HUDEP-2 (cell line): ENCODE measurements around the gene HAO2.
"Not testable (repeated sequence)": the region's sequence is repeated elsewhere in the genome, so short reads cannot be mapped to it uniquely, and the experiment has no call there.

Experiments
- DNase-seq, 76 experiments: peaks; one replicate each; lab custom pipeline; 2025; ENCODE audit not compliant: unreplicated experiment in 76 of 76; lab: John Stamatoyannopoulos, UW

Gene HAO2

DNA sequence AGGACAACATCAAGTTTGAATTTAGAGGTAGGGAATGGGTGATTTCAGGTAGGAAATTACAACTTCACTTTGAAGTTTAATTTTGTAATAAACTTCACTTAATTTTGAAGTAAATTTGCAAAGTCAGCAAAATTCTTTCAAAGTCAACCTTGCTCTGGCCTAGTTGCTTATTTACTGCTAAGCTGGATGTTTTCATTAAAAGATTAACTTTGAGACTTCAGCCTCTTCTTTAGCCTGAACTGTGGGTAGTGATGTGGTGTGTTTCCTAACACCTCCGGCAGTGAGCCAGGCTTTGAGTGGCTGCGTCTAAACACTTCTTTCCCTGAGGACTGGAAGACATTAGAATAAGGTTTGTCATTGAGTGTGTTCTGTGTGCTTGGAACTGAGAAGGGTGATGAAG, at the start of gene HAO2:
HAO2 (plus strand) TSS at position 232 of the 400 bp plus-strand sequence. CDS start 12,301 bp downstream, outside the sequence.
- no peak for DNase-seq

DNA sequence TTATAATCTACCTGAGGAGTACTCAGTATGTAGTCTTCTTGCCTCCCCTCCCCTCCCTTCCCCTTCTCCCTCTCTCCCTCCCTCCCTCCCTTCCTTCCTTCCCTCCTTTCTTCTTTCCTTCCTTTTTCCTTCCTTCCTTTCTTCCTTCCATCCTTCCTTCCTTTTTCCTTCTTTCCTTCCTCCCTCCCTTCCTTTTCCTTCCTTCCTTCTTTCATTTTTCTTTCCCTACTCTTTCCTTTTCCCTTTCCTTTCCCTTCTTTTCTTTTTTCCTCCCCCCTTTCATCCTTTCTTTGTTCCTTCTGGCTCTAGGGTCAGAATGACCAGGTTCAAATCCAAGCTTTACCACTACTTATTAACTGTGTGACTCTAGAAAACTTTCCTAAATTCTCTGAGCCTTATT, 48.5 kb upstream of the HAO2 start:
- DNase-seq: no peak

DNA sequence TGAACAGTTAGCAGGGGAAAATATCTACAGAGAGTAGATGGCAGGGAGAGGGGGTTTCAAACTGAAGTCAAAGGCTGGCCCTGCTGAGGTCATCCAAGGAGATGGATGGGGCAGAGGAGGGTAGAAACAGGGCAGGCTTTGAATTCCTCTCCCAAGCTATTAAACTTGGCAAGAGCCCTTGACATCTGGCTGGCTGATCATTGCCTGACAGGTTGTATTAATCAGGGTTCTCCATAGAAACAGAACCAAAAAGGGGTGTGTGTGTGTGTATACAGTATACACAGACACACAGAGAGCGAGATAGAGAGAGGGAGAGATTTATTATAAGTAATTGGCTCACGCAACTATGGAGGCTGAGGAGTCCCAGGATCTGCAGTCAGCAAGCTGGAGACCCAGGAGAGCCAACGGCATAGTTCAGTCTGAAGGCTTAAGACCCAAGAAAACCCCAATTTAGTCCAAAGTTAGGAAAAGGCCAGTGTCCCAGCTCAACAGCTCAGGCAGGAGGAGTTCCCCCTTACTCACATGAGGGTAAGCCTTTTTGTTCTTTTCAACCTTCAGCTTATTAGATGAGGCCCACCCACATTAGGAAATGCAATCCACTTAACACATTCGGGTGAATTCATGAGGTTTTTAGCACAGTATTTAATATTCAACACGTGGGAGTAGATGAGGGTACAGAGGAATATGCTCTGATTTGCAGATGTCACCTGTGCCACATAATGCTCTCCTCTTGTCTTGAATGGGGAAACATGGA, 46.7 kb upstream of the HAO2 start:
- no peak for DNase-seq

DNA sequence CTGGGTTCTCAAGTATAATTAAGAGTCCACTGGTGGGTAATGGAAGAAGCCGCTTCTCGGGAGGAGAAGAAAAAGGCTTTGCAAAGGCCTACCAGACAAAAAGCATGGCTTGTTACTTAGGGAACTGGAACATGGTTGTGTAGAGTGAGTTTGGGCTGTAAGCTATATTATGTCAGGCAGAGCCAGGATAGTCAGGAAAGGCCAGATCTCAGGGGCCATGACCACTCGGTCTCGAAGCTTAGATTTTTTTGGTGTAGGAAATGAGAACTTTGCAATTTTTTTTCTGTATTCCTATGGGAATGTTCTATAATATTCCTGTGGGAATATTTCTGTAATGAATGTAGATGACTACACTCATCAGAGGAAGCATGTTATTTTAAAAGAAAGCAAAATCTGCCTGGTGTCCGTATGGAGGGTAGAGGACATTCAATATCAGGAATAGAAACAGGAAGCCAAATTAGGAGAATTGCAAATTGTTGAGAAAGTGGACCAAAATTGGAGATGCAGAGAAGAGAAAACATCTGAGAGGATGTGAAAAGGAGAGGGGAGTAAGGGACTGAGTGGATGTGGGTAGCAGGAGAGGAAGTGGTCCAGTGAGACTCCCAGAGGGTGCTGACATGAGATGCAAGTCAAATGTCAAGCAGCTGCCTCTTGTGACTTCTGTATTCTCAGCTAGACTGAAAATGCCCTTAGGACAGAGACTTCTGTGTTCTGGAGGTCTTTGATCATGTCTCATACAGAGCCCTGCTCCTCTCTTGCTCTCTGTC, 45.2 kb upstream of the HAO2 start:
- DNase-seq: no peak

GRCh38 chr1:119324198-119324597, 44.4 kb upstream of the HAO2 start:
- DNase-seq: no peak

DNA sequence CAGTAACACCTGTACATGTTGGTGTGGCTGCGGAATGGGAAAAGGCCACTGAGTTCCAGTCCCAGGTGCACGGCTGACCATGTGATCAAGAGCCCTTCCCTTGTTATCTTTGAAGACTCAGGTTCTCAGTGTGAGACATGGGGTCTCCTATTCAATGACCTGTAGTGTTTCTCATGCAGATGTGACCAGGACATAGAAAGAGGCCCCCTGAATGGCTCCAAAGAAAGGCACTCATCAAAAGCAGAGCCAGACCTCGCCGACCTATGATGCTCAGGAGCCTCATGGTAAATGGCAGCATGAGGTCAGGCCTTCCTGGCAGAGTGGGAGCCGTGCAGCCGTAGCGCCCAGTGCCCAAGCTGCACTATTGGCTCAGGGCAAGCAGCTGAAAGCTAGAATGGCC, 42.3 kb upstream of the HAO2 start:
- no peak for DNase-seq

- no peak for DNase-seq
Observed at GRCh38 chr1:119327094-119327449, 41.5 kb upstream of the HAO2 start.

DNA sequence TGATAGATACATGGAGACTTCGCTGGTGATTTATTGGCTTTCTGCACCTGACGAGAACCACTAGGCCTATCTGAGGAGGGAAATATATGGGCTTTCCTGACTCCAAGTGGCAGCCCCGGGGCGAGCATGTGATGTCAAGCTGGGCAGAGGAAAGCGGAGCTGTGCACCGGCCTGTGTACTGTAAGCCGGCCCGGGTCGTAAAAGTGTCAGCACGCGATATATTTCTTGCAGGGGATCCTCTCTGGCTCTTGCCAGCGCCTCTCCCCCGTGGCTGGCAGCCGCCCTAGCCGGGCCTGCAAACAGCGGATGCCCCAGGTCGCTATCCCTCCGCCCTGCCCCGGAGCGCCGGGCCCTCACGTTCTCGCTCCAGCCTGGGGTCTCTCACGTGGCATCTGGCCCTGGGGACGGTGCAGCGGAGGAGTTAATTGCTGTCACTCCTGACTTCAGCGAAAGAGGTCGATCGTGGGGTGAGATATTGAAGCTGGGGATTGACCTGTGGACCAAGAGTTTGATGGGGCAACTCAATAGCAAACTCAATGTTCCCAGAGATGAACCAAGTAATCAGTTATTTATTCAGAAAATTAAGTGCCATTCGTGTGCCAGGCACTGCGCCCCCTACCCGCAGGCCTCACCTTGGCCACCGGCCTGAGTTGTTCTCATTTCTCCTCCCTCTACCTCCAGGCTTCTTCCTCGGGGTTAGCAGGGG, 41.0 kb upstream of the HAO2 start:
- DNase-seq: no peak

GRCh38 chr1:119329541-119330461, 38.8 kb upstream of the HAO2 start:
- DNase-seq: no peak

DNA sequence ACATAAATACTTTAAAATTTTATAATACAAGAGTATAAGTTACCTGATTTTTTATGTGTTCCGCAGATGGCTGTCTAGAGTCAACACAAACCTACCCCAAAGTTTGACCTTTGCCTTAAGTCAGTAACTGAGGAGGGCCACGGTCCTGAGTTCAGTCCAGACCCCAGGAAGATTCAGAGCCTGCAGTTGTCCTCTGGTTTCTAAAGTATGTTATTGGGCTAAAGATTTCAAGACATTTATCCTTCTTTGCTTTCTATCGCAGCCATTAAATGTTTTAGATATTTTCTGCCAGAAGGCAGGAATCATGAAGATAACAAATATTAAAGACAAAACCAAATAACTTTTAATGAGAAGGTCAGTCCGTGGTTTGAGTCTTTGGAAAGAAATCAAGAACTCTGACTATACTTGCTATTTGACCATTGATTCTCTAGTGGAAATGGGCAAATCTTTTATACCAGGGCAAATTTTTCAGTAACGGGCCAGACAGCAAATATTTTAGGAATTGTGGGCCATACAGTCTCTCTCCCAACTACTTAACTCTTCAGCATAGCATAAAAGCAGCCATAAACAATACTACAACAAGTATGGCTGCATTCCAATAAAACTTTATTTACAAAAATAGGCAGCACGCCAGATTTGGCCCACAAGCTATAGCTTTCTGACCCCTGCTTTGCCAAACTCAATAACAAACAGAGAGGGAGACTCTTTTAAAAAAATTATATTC, 38.0 kb upstream of the HAO2 start:
- no peak for DNase-seq

GRCh38 chr1:119331190-119331515, 37.4 kb upstream of the HAO2 start:
- DNase-seq: no peak

DNA sequence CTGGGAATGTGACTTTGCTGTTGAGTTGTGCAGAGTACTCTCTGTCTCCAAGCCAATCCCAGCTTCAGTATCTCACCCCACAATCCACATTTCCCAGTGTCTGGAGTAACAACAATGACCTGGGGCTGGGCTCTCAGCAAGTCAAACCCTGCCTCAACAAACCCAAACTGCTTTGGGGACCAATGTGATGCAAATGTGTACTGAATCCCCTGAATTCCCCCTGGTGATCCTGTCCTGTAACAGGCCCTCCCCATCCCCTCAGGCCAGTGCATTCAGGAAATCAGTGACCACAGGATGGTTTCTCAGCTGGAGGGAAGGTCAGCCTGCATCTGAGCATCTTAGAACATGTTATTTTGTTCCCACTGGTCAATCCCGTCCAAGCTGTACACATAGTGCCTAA, 36.7 kb upstream of the HAO2 start:
- DNase-seq: no peak

- DNase-seq: no peak
Observed at GRCh38 chr1:119332622-119333021, 36.0 kb upstream of the HAO2 start.

- DNase-seq: no peak
Observed at GRCh38 chr1:119333163-119333896, 35.3 kb upstream of the HAO2 start.

DNA sequence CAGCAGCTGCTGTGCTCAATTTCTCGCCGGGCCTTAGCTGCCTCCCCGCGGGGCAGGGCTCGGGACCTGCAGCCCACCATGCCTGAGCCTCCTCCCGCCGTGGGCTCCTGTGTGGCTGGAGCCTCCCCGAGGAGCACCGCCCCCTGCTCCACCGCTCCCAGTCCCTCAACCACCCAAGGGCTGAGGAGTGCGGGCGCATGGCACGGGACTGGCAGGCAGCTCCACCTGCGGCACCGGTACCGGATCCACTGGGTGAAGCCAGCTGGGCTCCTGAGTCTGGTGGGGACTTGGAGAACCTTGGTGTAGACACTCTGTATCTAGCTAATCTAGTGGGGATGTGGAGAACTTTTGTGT, 34.7 kb upstream of the HAO2 start:
- DNase-seq: not testable (repeated sequence)

- DNase-seq: no peak
Observed at GRCh38 chr1:119336848-119337247, 31.7 kb upstream of the HAO2 start.

DNA sequence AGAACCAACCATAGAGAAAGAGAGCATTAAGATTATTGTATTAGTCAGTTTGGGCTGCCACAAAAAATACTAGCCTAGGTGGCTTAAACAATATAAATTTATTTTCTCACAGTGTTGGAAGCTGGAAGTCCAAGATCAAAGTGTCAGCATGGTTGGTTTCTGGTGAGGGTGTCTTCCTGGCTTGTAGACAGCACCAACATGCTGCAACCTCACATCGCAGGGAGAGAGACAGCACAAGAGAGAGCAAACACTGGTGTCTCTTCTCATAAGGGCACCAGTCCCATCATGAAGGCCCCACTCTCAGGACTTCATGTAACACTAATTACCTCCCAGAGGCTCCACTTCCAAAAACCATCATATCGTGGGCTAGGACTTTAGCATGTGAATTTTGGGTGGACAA, 30.6 kb upstream of the HAO2 start:
- DNase-seq: no peak

DNA sequence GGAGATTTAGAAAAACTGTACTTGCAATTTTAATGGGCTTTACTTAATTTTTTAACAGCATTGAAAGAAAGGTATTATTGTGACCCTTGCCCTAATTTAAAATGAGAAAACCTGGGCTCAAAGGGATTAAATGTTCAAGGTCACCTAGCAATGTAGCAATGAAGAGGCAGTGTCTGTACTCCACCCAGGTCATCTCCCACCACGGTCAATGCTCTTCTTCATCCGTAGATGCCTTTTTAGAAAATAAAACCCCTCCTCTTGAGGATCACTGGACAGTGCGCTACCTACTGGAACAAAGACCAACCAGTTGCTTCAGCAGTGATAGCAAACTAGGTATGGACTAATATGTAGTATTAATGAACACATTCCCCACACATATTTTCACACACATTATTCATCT, 29.8 kb upstream of the HAO2 start:
- DNase-seq: no peak

DNA sequence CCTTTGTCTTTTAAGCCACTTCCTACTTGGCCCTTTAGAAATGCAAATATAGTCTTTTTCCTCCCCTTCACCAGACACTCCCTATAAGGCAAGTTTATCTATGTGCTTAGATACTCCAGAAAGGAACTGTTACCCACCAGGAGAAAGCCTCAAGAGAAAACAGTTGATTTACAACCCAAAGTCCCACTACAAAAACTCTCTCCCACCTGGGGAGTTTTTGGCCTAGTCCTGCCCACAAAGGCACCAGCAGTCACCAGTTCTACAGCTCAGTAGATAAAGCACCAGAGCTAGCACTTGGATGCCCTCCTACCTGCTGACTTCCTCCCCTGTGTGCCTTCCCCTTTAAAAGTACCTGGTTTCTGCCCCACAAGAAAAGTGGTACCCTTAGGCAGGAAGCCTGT, 27.7 kb upstream of the HAO2 start:
- no peak for DNase-seq
